ENCODE measurements around the gene TTC9.

The TTC9 gene

DNA sequence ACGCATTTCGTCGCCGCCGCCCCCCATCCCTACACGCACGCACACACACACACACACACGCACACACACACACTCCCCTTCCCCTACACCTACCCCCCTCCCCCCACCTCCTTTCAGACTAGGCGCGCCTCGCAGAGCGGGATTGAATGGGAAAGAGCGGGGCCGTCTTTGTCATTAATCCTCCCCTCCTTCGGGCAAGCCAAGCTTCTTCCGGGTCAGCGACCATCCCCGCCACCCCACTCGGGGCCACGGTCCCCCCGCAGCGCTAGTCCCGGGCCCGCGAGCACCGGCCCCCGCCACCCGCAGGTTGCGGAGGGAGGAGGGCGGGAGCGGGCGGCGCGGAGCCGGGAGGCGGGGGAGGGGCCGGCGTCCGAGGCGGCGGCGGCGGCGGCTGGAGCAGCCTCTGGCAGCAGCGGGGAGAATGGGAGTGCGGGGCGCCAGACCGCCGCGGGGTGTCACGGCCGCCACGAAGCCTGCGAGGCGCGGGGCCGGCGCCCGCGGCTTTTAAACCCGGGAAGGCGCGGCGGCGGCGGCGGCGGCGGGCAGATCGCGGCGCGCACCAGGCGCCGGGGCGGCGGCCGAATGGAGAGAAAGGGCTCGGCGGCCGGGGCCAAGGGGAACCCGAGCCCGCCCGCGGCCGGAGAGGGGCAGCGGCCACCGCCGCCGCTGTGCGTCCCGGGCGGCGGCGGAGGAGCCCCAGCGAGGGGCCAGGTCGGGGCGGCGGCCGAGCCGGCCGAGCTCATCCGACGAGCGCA lies at the start of gene TTC9:
TTC9 (plus strand) TSS at position 369 of the 755 bp plus-strand sequence; CDS start at position 583, 214 bp downstream.
- peak; percentile 76 for DNase-seq

DNA sequence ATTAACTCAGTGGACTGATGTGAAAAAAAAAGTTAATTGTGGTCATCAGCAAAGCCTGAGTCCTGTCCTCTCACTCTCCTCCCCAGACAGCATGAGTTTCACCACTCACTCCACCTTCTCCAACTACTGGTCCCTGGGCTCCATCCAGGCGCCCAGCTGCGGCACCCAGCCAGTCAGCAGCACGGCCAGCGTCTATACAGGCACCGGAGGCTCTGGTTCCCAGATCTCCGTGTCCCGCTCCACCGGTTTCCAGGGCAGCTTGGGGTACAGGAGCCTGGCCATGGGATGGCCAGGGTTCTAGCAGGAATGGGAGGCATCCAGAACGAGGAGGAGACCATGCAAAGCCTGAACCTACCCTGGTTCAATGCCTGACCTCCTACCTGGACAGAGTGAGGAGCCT lies 47.3 kb upstream of the TTC9 start:
- no peak for DNase-seq

DNA sequence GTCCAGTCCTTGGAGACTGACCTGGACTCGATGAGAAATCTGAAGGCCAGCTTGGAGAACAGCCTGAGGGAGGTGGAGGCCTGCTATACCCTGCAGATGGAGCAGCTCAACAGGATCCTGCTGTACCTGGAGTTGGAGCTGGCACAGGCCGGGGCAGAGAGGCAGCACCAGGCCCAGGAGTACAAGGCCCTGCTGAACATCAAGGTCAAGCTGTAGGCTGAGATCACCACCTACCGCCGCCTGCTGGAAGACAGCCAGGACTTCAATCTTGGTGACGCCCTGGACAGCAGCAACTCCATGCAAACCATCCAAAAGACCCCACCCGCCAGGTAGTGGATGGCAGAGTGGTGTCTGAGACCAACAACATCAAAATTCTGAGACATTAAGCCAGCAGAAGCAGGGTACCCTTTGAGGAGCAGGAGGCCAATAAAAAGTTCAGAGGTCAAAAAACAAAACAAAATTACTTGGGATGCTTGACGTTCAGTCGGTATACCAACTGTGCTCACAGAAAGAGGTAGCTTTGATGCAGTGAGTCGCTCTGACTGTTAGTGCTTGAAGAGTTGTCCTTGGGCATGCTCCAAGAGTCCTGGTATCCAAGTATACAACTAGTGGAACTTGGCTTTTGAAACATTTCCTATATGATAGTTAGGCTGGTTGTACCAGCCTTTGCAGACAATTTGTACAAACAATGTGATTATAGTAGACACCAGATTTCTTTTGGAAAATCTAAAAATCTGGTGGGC lies 46.1 kb upstream of the TTC9 start:
- DNase-seq, result no peak

DNA sequence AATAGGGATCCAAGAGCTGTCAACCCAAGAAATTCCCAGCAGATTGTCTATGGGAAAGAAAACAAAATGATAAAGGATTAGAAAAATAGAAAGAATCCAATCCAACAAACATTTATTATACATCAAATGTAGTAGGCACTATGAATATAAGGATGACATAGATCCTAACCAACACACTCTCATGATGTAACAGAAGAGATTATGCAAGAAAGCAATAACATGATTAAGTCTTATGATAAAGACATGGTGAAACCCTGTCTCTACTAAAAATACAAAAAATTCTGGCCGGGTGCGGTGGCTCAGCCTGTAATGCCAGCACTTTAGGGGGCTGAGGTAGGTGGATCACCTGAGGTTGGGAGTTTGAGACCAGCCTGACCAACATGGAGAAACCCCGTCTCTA lies 44.0 kb upstream of the TTC9 start:
- DNase-seq, result no peak

DNA sequence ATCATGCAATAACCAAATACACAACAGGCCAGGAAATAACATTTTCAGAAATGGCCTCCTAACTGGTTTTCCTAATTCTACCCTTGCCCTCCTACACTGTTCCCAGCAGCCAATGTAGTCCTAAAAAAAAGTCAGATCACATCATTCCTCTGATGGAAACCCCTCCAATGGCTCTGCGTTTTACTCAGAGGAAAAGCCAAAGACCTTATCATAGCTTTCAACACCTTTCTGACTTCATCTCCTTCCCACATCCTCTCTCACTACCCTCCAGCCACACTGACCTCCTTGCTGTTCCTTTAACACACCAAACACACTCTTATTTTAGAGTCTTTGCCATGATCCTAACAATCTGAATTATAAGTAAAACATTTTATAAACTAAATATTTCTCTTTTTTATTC lies 42.4 kb upstream of the TTC9 start:
- DNase-seq, result no peak

DNA sequence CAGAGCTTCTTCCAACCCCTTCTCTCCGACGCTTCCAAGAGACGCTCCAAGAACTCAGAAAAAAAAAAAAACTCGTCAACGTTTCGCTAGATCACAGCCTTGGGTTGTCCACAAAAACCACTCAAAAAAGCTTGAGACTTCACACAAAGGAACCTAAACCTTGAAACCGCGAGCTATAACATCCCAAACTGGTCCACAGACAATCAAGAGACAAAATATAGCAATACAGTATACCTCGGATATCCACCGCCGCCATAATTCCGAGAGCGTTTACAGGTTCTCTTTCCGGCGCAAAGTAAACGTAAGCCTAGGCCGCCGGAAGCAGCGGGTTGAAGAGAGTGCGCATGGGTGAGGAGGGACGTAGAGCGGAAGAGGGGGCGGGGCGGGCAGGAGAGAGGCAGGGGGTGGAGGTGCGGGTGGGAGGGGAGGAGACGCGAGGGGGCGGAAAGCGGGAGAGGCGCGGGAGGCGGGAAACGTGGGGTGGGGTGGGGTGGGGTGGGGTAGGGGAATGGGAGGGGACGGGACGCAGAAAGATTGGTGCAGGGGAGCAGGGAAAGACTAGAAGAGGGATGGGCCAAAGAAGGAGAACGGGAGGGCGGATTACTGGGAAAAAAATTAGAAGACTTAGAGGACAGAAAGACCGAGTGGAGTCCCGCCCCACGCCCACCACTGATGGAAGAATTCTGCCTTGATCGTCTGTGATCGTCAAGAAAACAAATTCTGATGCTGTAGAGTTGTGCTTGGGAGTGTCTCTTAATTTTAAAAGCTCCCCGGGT lies 41.1 kb upstream of the TTC9 start, which contains the start of gene MED6:
MED6 (minus strand) TSS at position 274 of the 776 bp plus-strand sequence; CDS start at position 256, 18 bp downstream.
- peak; percentile 89 for DNase-seq

DNA sequence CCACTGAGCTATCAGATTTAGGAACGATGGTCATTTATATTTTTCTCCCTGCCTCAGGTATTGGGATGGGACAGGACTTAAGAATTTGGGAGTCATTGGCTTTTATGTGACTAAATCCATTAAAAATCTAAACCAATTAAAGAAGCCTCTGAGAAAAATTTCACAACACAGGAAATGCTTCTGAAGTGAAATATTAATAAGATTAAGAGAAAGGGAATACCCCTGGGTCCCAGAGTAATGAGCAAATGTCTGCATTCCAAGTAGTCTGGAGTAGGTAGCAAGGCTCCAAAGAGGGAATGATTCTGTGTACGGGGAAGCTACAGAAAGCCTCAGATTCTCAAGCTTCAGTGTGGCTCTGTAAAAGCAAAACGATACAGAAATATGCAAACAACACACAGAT lies 40.6 kb upstream of the TTC9 start:
- no peak for DNase-seq

DNA sequence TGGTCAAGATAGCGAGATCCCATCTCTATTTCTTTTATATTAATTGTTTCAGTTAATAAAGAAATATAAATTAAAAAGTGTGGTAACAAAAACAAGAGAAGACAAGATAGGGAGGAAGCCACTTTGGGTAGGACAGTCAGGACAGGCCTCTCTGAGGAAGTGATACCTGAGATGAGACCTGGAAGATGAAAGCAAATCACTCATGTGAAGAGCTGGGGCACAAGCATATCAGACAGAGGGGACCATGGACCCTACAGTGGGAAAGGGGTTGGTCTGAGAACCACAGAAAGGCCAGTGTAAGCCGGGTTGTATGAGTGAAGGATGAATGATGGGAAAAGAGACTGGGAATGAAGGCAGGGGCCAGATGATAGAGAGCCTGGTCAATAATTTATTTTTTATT lies 39.5 kb upstream of the TTC9 start:
- no peak for DNase-seq

DNA sequence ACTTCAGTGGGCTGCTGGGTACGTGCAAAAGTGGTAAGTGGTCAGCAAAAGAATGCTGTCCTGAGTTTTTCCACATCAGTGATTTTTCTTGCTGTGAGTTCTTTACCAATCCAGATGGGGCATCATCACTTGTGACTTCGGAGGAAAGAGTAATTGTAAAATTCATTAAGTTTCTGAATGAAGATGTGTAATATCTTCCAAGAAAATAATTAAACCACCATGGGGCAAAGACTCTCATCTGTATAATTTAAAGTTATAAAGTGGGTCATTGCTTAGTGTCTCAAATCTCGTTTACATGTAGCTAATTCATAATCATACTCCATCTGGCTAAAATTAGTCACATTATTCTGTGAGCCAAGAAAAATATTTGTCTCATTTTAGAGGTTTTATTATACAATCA lies 30.5 kb upstream of the TTC9 start:
- no peak for DNase-seq

DNA sequence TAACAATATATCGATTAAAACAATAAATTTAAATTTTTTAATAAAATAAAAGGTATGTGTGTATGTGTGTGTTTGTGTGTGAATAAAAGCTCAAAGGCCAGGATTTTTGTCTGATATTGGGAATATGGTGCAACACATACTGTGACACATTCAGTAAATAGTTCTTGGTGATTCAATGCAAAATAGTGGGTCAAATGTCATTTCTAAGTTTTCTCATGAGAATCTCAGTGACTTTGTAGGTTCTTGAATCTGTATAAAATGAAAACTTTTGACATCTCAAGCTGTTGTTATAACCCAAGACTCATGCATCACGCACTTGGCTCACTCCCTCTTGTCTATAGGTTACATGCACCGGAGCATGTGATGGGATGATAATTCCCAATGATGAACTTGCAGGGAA lies 25.1 kb upstream of the TTC9 start:
- DNase-seq, result no peak

DNA sequence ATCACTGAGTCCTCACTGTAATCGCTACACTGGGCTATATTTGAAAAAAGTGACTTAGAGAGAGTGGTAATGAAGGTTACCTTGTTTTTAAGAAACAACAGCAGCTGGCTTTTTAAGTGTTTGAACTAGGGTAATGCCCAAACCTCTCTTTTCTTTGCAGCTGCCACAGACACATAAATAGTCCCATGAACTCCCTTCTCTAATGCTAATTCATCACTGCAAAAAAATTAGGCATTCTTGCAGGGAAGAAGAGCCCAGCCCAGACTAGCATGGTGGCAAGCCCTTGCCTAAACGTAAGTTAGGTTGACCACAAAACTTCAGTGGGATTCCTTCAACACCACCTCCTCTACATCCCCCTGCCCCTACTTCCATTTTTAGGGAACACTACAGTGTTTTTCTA lies 23.4 kb upstream of the TTC9 start:
- no peak for DNase-seq

DNA sequence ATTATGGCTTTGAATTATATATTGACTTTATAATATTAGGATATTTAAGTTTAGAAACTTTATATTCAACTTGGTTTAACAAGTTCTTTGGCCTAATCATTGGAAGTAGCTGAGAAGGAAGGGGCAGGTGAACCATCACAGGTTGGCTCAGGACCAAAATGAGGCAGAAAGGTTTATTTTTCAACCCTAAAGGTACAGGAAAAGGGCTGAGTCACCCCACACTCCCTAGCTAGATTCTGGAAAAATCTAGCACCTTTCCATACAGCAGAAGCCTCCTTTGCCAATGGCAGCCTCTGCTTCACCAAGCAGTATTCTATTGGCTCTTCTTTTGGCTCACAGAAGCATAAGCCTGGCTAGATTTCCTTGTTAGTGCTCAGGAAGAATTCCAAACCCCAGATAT lies 22.0 kb upstream of the TTC9 start:
- DNase-seq, result no peak

DNA sequence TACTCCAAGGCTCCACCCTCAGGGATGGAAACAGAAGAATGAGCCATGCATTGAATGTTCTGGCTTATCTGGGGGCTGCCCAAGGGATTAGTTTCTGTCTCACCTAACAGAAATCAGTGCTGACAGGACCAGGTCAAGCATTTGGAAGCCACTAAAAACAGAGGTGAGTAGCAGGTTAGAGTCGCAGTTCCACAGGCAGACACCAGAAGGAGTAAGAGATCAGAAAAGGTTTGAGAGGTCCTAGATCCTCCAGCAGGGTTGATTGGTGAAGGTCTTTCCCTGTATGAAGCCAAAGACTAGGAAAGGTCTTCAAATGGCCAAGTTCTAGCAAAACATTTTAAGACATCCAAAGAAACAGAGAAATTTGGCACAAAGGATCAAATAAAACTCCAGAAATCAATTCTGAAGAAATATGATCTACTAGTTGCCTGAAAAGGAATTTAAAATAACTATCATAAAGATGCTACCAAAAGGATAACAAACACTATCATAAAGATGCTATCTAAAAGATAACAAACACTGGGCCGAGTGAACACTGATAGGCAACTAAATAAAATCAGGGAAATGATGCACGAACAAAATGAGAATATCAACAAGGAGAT lies 19.5 kb upstream of the TTC9 start:
- peak; percentile 73 for DNase-seq

DNA sequence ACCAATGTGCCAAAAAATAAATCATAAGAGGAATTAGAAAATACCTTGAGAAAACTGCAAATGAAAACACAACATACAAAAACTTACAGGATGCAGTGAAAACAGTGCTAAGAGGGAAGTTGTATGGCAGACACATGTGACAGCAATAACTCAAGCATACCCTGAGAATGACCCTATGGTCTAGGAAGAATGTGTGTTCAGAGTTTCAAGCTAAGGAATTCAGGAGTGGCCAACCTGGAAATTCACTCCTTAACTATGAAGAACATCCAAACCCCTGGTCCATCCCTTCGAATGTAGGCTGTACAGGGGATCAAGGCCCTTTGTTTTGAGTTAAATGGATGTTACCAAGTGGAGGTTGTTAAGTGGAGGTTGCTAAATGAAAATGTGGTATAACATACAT lies 16.7 kb upstream of the TTC9 start:
- DNase-seq, result no peak

DNA sequence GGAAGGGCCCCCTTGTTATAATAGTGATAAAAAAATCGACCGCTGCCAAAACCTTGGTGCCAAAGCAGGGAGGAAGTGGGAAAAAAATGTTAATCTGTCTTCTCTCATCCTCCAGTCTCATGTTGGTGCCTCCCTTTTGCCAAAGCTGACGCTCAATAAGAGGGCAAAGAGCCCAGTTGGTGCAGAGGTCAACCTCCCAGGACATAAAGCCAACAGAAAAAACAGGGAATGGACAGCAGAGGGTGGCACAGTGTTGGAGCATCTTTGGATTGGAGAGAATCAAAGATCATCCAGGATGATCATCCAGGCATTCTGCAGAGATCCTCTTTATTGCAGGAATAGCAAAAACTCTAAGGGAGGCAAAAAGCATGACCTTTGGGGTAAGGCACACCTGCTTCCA lies 9.8 kb upstream of the TTC9 start:
- DNase-seq, result no peak

DNA sequence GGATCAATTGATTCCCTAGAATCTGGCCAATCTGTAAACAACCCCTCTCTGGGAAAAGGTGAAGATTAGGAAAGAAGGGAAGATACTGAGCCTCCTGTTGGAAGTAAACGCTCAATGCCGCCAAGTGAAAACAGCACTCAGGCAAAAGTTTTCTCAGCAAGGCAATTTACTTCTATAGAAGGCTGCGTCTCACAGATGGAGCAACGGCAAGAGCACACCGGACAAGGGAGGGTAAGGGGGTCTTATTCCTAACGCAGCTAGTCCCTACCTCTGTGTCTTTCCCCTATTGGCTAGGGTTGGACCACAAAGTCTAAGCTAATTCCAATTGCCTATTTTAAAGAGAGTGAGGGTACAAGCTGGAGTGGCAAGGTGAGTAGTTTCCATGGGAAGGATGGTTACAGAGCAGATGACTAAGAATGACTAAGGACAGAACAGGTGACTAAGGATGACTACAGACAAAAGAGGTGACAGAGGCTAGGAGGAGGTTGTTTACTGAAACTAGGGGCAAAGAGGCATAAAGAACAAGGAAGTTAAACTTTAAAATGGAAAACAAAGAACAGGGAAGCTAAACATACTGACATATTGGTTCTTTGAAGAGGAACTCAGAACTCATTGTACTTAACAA lies 5.6 kb upstream of the TTC9 start:
- no peak for DNase-seq

DNA sequence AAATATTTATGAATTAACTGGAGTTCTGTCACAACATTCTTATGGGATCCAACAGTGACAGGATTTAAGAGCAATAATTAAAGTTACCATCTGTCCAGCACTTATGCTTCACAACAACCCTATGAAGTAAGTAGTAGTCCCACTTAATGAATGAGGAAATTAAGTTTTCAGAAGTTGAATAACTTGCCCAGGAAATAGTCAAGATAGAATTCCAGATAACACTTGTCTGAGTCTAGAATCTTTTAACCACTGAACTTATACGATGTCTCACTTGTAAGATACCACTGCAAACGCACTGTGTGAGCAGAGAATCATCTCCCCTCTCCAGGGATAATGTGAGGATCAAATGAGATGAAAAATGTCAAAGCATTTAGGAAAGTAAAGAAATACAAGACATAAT lies 3.3 kb upstream of the TTC9 start:
- no peak for DNase-seq

DNA sequence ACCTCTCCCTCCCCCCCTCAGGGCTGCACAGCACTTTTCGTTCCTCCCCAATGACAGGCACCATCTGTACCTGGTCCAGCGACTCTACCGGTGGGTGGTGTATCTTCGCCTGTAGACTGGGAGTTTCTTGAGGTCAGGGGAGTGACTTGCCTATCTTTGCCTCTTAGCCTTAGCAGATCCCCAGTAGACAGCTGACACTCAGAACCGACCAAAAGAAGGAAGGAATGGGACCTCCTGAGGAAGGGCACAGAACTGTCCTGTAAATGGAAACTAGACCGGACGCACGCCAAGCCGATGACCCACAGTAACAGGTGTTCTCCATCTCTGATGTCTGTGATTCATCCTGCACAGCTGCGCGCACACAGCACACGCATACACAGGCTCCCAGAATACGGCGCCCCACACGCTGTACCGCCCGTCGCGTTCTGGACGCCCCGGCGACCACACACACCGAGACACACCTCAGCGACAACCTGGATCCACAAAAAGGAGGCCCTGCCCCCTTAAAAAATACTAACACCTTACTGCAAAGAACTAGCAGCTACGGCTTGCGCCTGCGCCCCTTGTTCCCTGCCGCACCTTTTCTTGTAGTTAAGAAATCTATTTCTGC lies 673 bp upstream of the TTC9 start:
- peak; percentile 78 for DNase-seq

DNA sequence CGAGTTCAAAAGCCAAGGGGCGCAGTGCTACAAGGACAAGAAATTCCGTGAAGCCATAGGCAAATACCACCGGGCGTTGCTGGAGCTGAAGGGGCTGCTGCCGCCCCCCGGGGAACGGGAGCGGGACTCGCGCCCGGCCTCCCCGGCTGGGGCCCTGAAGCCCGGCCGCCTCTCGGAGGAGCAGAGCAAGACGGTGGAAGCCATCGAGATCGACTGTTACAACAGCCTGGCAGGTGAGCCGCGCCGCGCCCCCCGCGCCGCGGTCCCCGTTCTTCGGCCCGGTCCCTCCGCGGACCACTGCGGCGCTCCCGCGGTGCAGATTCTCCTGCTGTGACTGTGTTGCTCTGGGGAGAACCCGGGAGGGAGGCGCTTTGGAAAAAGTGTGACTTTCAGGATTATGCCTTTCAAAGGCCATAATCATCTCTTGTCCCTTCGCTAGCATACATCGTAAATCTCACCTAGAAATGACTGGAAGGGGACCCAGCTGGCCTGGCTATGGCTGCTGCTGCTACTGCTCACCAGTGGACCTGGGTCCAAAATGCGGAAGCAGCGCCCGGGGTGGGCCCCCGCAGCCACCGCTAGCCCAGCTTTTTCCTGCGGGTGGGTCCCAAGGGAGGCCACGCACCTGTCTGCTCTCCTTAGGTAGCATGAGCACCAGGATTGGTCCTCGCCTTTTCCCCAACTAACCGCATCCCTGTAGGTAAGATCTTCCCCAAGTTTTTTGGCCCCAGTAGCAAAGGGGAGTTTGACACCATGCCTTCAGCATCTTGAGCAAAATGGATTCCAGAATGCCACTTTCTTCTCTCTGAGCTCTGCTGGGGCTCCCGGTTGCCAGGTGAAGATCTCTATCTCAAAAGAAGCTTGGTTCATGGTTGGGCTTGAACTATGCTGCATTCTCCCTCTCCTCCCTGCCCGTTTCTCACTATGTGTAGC lies 853 bp downstream of the TTC9 start:
- peak; percentile 80 for DNase-seq

DNA sequence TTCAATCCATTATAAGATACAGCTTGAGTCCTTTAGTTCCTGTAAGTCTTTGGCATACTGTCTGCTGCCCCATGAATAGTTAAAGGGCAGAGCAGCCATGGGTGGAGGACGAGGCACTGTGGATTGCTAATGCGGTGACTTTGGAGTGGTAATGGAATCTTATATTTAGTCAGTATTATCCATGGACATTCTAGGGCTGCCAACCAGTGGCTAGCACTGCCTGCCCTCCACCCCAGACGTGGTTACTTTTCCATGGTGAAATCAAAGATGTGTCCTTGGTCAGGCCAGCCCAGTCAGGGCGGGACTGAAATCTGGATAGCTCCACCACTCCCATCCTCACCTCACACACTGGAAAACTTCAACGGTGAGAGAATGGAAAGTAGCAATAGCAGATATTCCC lies 2.3 kb downstream of the TTC9 start:
- DNase-seq, result no peak

DNA sequence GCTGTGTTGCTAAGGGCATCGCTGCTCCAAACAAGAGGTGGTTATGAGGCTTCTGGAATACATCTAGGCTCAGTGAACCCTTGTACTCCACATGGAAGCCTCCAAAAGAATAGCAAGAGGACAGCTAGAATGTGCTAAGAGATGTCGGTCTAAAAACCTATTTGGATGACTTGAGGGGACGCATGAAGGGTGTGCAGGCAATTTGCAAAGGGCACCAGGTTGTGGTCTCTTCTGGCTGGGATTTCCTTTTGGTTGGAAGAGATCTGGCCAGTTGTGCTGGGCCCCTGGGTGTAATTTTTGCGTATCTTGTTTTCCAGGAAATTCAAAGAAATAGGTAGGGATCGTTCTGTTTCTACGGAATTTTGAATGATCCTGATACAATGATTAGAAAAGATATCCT lies 4.2 kb downstream of the TTC9 start:
- no peak for DNase-seq
